ENCODE data around the gene ZMYND11.

Gene ZMYND11

GRCh38 chr10:201328-201771 lies 66.1 kb downstream of the ZMYND11 start:
- DNase-seq = no peak

GRCh38 chr10:208616-209015 lies 73.4 kb downstream of the ZMYND11 start:
- DNase-seq = no peak

- no peak for DNase-seq
Measured at GRCh38 chr10:209357-209756, 74.1 kb downstream of the ZMYND11 start.

GRCh38 chr10:210297-210696 lies 75.0 kb downstream of the ZMYND11 start:
- no peak for DNase-seq

- no peak for DNase-seq
Measured at GRCh38 chr10:215444-215843, 80.2 kb downstream of the ZMYND11 start.

- DNase-seq = no peak
Measured at GRCh38 chr10:218798-219197, 83.5 kb downstream of the ZMYND11 start.

GRCh38 chr10:219731-220472 lies 84.6 kb downstream of the ZMYND11 start:
- DNase-seq = no peak

GRCh38 chr10:224571-224970 lies 89.3 kb downstream of the ZMYND11 start:
- DNase-seq = no peak

GRCh38 chr10:226018-226417 lies 90.8 kb downstream of the ZMYND11 start:
- no peak for DNase-seq

- DNase-seq = no peak
Measured at GRCh38 chr10:227014-227413, 91.8 kb downstream of the ZMYND11 start.

- DNase-seq = no peak
Measured at GRCh38 chr10:228366-228765, 93.1 kb downstream of the ZMYND11 start.

GRCh38 chr10:230758-231157 lies 95.5 kb downstream of the ZMYND11 start:
- no peak for DNase-seq

GRCh38 chr10:232061-232460 lies 96.8 kb downstream of the ZMYND11 start:
- DNase-seq = no peak

- no peak for DNase-seq
Measured at GRCh38 chr10:232878-233277, 97.6 kb downstream of the ZMYND11 start.

GRCh38 chr10:234708-235406 lies 99.6 kb downstream of the ZMYND11 start:
- no peak for DNase-seq

- no peak for DNase-seq
Measured at GRCh38 chr10:235915-236314, 100.7 kb downstream of the ZMYND11 start.

GRCh38 chr10:239109-239508 lies 103.9 kb downstream of the ZMYND11 start:
- DNase-seq = no peak

GRCh38 chr10:241451-241850 lies 106.2 kb downstream of the ZMYND11 start:
- no peak for DNase-seq

GRCh38 chr10:241966-242643 lies 106.8 kb downstream of the ZMYND11 start:
- no peak for DNase-seq

GRCh38 chr10:244227-244626 lies 109.0 kb downstream of the ZMYND11 start:
- no peak for DNase-seq

- no peak for DNase-seq
Measured at GRCh38 chr10:246431-246830, 111.2 kb downstream of the ZMYND11 start.

GRCh38 chr10:247480-247879 lies 112.2 kb downstream of the ZMYND11 start:
- DNase-seq = no peak

- no peak for DNase-seq
Measured at GRCh38 chr10:248307-248706, 113.1 kb downstream of the ZMYND11 start.

- no peak for DNase-seq
Measured at GRCh38 chr10:251982-252582, 116.8 kb downstream of the ZMYND11 start.

All from NCI-H524 treated with DMSO at 0.1 percent for 48 hours (cell line).